ENCODE measurements around the gene HS6ST1.

HS6ST1 gene

GRCh38 chr2:128284841-128285240, 33.8 kb downstream of the HS6ST1 start:
- Histone ChIP-seq H3K27me3 (ENCODE audit: control insufficient read depth, insufficient read depth, low read length) (no peaks in the 10 kb centered on the region), H3K9ac (ENCODE audit: low read length) (no peak overlapping the region), H3K36me3 (ENCODE audit: control insufficient read depth, insufficient read depth, low read length) (no peaks in the 10 kb centered on the region), H3K9me3 (ENCODE audit: control insufficient read depth, low read length) (no peaks in the 10 kb centered on the region), H3K4me3 (ENCODE audit: low read length) (no peak overlapping the region), H3K4me1 (ENCODE audit: control insufficient read depth, insufficient read depth, low read length) (no peaks in the 10 kb centered on the region)

GRCh38 chr2:128284037-128284441, 34.6 kb downstream of the HS6ST1 start:
- H3K36me3 ChIP-seq (ENCODE audit: control insufficient read depth, insufficient read depth, low read length) = no peaks in the 10 kb centered on the region
- no peaks in the 10 kb centered on the region for H3K4me1 ChIP-seq (ENCODE audit: control insufficient read depth, insufficient read depth, low read length)
- H3K27me3 ChIP-seq (ENCODE audit: control insufficient read depth, insufficient read depth, low read length) = no peaks in the 10 kb centered on the region
- H3K4me3 ChIP-seq (ENCODE audit: low read length) = no peak overlapping the region
- H3K9ac ChIP-seq (ENCODE audit: low read length) = no peak overlapping the region
- no peaks in the 10 kb centered on the region for H3K9me3 ChIP-seq (ENCODE audit: control insufficient read depth, low read length)

GRCh38 chr2:128282976-128283810, 35.5 kb downstream of the HS6ST1 start:
- Histone ChIP-seq H3K36me3 (ENCODE audit: control insufficient read depth, insufficient read depth, low read length) (no peaks in the 10 kb centered on the region), H3K9ac (ENCODE audit: low read length) (no peak overlapping the region), H3K4me3 (ENCODE audit: low read length) (no peak overlapping the region), H3K27me3 (ENCODE audit: control insufficient read depth, insufficient read depth, low read length) (no peaks in the 10 kb centered on the region), H3K4me1 (ENCODE audit: control insufficient read depth, insufficient read depth, low read length) (peaks cover 2% of the 10 kb centered on the region), H3K9me3 (ENCODE audit: control insufficient read depth, low read length) (no peaks in the 10 kb centered on the region)

GRCh38 chr2:128282246-128282975, 36.3 kb downstream of the HS6ST1 start:
- no peaks in the 10 kb centered on the region for H3K36me3 ChIP-seq (ENCODE audit: control insufficient read depth, insufficient read depth, low read length)
- no peaks in the 10 kb centered on the region for H3K27me3 ChIP-seq (ENCODE audit: control insufficient read depth, insufficient read depth, low read length)
- no peak overlapping the region for H3K9ac ChIP-seq (ENCODE audit: low read length)
- H3K4me3 ChIP-seq (ENCODE audit: low read length) = no peak overlapping the region
- peaks cover 6% of the 10 kb centered on the region for H3K4me1 ChIP-seq (ENCODE audit: control insufficient read depth, insufficient read depth, low read length)
- no peaks in the 10 kb centered on the region for H3K9me3 ChIP-seq (ENCODE audit: control insufficient read depth, low read length)

- Histone ChIP-seq H3K27me3 (ENCODE audit: control insufficient read depth, insufficient read depth, low read length) (no peaks in the 10 kb centered on the region), H3K9ac (ENCODE audit: low read length) (no peak overlapping the region), H3K9me3 (ENCODE audit: control insufficient read depth, low read length) (no peaks in the 10 kb centered on the region), H3K36me3 (ENCODE audit: control insufficient read depth, insufficient read depth, low read length) (no peaks in the 10 kb centered on the region), H3K4me1 (ENCODE audit: control insufficient read depth, insufficient read depth, low read length) (peaks cover 6% of the 10 kb centered on the region), H3K4me3 (ENCODE audit: low read length) (no peak overlapping the region)
Observed at GRCh38 chr2:128281852-128282245, 36.8 kb downstream of the HS6ST1 start.

GRCh38 chr2:128280901-128281321, 37.8 kb downstream of the HS6ST1 start:
- H3K4me1 ChIP-seq (ENCODE audit: control insufficient read depth, insufficient read depth, low read length) = peaks cover 6% of the 10 kb centered on the region
- H3K4me3 ChIP-seq (ENCODE audit: low read length) = no peak overlapping the region
- no peaks in the 10 kb centered on the region for H3K27me3 ChIP-seq (ENCODE audit: control insufficient read depth, insufficient read depth, low read length)
- H3K36me3 ChIP-seq (ENCODE audit: control insufficient read depth, insufficient read depth, low read length) = no peaks in the 10 kb centered on the region
- H3K9me3 ChIP-seq (ENCODE audit: control insufficient read depth, low read length) = no peaks in the 10 kb centered on the region
- H3K9ac ChIP-seq (ENCODE audit: low read length) = no peak overlapping the region

- no peak overlapping the region for H3K9ac ChIP-seq (ENCODE audit: low read length)
- no peaks in the 10 kb centered on the region for H3K36me3 ChIP-seq (ENCODE audit: control insufficient read depth, insufficient read depth, low read length)
- no peaks in the 10 kb centered on the region for H3K27me3 ChIP-seq (ENCODE audit: control insufficient read depth, insufficient read depth, low read length)
- no peak overlapping the region for H3K4me3 ChIP-seq (ENCODE audit: low read length)
- no peaks in the 10 kb centered on the region for H3K9me3 ChIP-seq (ENCODE audit: control insufficient read depth, low read length)
- H3K4me1 ChIP-seq (ENCODE audit: control insufficient read depth, insufficient read depth, low read length) = peaks cover 6% of the 10 kb centered on the region
Observed at GRCh38 chr2:128280158-128280871, 38.4 kb downstream of the HS6ST1 start.

- Histone ChIP-seq H3K4me3 (ENCODE audit: low read length) (no peak overlapping the region), H3K9me3 (ENCODE audit: control insufficient read depth, low read length) (no peaks in the 10 kb centered on the region), H3K27me3 (ENCODE audit: control insufficient read depth, insufficient read depth, low read length) (no peaks in the 10 kb centered on the region), H3K36me3 (ENCODE audit: control insufficient read depth, insufficient read depth, low read length) (no peaks in the 10 kb centered on the region), H3K4me1 (ENCODE audit: control insufficient read depth, insufficient read depth, low read length) (peaks cover 6% of the 10 kb centered on the region), H3K9ac (ENCODE audit: low read length) (no peak overlapping the region)
Observed at GRCh38 chr2:128279786-128280157, 38.9 kb downstream of the HS6ST1 start.

- H3K9ac ChIP-seq (ENCODE audit: low read length) = no peak overlapping the region
- no peaks in the 10 kb centered on the region for H3K36me3 ChIP-seq (ENCODE audit: control insufficient read depth, insufficient read depth, low read length)
- H3K9me3 ChIP-seq (ENCODE audit: control insufficient read depth, low read length) = no peaks in the 10 kb centered on the region
- peaks cover 6% of the 10 kb centered on the region for H3K4me1 ChIP-seq (ENCODE audit: control insufficient read depth, insufficient read depth, low read length)
- no peaks in the 10 kb centered on the region for H3K27me3 ChIP-seq (ENCODE audit: control insufficient read depth, insufficient read depth, low read length)
- no peak overlapping the region for H3K4me3 ChIP-seq (ENCODE audit: low read length)
Observed at GRCh38 chr2:128279009-128279408, 39.7 kb downstream of the HS6ST1 start.

- no peaks in the 10 kb centered on the region for H3K36me3 ChIP-seq (ENCODE audit: control insufficient read depth, insufficient read depth, low read length)
- no peaks in the 10 kb centered on the region for H3K9me3 ChIP-seq (ENCODE audit: control insufficient read depth, low read length)
- H3K4me1 ChIP-seq (ENCODE audit: control insufficient read depth, insufficient read depth, low read length) = peaks cover 6% of the 10 kb centered on the region
- H3K9ac ChIP-seq (ENCODE audit: low read length) = no peak overlapping the region
- H3K27me3 ChIP-seq (ENCODE audit: control insufficient read depth, insufficient read depth, low read length) = no peaks in the 10 kb centered on the region
- H3K4me3 ChIP-seq (ENCODE audit: low read length) = no peak overlapping the region
Observed at GRCh38 chr2:128277961-128278681, 40.5 kb downstream of the HS6ST1 start.

- no peaks in the 10 kb centered on the region for H3K36me3 ChIP-seq (ENCODE audit: control insufficient read depth, insufficient read depth, low read length)
Observed at GRCh38 chr2:128276878-128277675, 41.6 kb downstream of the HS6ST1 start.

More at GRCh38 chr2:128276878-128277675, 41.6 kb downstream of the HS6ST1 start:
- Histone ChIP-seq H3K9me3 (ENCODE audit: control insufficient read depth, low read length) (no peaks in the 10 kb centered on the region), H3K4me3 (ENCODE audit: low read length) (no peak overlapping the region), H3K27me3 (ENCODE audit: control insufficient read depth, insufficient read depth, low read length) (no peaks in the 10 kb centered on the region), H3K4me1 (ENCODE audit: control insufficient read depth, insufficient read depth, low read length) (peaks cover 6% of the 10 kb centered on the region), H3K9ac (ENCODE audit: low read length) (no peak overlapping the region)
